MM.1S (cell line): ENCODE data around the gene CYTH3.

ENCODE experiments used
- EZH2 ChIP-seq: fragments of 300-600 bp; sonication (generic); optimal IDR thresholded peaks from 2 replicates; pipeline ENCODE3; 2017; ENCODE audit warnings: low read depth, mild to moderate bottlenecking, antibody characterized with exemption, low read length, mixed read lengths
- TF ChIP-seq, protein P1 (sequence below): fragments of 300-600 bp; sonication (generic); IDR thresholded peaks from 2 replicates; pipeline ENCODE4 v1.5.1; 2016; ENCODE audit warnings: antibody characterized with exemption, low read length, mixed read lengths

DNA sequence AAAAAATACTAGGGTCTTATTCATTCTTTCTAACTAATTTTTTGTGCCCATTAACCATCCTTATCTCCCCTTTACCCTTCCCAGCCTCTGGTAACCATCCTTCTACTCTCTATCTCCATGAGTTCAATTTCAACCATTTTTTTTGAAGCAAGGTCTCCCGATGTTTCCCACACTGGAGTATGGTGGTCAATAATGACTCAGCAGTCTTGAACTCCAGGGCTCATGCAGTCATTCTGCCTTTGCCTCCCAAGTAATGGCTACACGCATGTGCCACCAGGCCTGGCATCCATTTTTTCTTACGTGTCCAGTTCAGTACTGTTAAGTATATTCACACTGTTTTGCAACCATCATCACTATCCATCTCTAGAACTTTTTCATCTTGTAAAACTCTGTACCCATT is 60.4 kb downstream of the CYTH3 start:
- TF ChIP-seq EZH2 = no peak
- TF ChIP-seq, protein P1, sequence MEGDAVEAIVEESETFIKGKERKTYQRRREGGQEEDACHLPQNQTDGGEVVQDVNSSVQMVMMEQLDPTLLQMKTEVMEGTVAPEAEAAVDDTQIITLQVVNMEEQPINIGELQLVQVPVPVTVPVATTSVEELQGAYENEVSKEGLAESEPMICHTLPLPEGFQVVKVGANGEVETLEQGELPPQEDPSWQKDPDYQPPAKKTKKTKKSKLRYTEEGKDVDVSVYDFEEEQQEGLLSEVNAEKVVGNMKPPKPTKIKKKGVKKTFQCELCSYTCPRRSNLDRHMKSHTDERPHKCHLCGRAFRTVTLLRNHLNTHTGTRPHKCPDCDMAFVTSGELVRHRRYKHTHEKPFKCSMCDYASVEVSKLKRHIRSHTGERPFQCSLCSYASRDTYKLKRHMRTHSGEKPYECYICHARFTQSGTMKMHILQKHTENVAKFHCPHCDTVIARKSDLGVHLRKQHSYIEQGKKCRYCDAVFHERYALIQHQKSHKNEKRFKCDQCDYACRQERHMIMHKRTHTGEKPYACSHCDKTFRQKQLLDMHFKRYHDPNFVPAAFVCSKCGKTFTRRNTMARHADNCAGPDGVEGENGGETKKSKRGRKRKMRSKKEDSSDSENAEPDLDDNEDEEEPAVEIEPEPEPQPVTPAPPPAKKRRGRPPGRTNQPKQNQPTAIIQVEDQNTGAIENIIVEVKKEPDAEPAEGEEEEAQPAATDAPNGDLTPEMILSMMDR = no peak
